H4 (cell line): Measurements from ENCODE around the gene RNF213. TPM values are rescaled to one million over a fixed set of nuclear protein-coding genes. Genes with fewer than 3 reads are reported as not detected.
"Not testable (repeated sequence)": the region's sequence is repeated elsewhere in the genome, so short reads cannot be mapped to it uniquely, and the experiment has no call there.

Experiments
- DNase-seq: peaks from one replicate; pipeline ENCODE4 v3.0.0-alpha.2; 2015; ENCODE audit warnings: low spot score
- total RNA-seq: library from RNA; depleted of rRNA; stranded (reverse); fragments of >200 nt; shearing (Covaris generic); gene quantifications from 2 replicates; pipeline ENCODE4 v1.2.3, GENCODE V29; 2014

Gene RNF213
- total RNA-seq, 1 experiment from 2014 or later: 65.7 TPM

DNA sequence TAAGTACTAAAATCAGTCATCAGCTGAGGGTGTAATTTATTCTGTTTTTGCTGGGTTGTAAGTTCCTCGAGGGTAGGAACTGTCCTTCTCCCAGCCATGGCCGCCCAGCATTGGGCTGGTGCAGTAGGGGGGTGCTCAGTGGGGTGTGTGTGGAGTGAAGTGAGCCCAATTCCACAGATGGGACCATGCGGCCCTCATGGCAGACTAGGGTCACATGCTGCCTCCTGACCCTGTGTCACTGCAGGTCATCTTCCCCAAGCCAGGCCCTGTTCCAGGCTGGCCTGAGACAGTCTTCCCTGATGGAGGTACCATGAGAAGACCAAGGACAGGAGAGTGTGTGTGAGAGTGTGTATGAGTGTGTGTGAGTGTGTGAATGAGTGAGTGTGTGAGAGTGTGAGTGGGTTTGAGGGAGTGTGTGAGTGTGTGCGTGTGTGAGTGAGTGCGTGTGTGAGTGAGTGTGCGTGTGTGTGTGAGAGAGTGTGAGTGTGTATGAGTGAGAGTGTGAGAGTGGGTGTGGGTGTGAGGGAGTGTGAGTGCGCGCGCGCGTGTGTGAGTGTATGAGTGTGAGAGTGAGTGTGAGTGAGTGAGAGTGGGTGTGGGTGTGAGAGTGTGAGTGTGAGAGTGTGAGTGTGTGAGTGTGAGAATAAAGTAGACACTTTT, 36.7 kb upstream of the RNF213 start:
- DNase-seq: no peak

- DNase-seq: no peak
Measured at GRCh38 chr17:80224683-80225082, 36.0 kb upstream of the RNF213 start.

DNA sequence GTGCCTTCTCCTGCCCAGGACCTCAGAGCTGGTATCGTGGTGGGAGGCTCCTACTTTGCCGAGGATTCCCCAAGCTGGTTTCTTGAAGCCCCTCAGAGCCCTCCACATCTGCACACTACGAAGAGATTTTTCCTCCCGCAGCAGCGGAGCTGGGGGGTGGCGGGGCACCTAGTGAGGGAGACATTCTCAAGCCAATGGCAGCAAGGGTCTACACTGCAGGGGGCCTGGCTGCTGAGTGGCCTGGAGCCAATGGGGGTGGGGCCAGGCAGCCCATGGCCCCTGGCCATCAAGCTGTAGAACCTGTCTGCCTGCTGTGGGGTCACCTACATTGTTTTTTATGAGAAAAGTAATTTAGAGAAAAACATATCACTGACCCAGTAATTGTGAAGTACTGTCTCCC, 35.4 kb upstream of the RNF213 start:
- no peak for DNase-seq

- DNase-seq: no peak
Measured at GRCh38 chr17:80227156-80227555, 33.5 kb upstream of the RNF213 start.

DNA sequence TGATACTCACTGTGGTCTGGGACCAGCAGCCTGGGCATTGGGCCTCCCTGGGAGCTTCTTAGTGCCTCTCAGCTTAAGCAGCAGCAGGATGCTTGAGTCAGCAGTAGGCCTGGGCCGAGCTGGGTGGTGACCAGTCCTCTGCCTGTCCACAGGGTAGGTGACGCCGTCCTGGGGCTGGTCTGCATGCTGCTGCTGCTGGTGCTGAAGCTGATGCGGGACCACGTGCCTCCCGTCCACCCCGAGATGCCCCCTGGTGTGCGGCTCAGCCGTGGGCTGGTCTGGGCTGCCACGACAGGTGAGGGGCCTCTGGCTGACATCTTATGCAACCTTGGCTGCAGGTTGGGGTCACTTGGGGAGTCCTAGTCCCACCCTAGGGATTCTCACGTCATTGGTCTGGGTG, 33.0 kb upstream of the RNF213 start:
- DNase-seq: no peak

GRCh38 chr17:80228477-80228876, 32.2 kb upstream of the RNF213 start:
- DNase-seq: no peak

DNA sequence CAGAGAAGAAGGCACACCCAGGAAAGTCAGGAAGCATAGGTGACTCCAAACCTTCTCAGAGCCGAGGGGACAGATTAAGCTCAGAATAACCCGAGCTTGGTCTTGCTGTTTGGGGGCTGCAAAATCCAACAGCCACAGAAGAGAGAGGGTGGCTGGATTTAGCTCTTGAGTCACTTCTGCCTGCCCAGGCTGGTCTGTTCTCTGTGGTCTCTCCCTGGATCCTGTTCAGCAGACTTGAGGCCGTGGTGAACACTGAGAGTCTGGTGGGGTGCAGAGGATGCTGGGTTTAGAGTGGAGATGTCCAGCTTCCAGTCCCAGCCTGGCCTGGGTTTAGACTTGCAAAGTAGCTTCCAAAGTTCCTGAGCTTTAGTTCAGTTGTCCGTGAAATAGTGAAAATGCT, 31.6 kb upstream of the RNF213 start:
- DNase-seq: no peak

DNA sequence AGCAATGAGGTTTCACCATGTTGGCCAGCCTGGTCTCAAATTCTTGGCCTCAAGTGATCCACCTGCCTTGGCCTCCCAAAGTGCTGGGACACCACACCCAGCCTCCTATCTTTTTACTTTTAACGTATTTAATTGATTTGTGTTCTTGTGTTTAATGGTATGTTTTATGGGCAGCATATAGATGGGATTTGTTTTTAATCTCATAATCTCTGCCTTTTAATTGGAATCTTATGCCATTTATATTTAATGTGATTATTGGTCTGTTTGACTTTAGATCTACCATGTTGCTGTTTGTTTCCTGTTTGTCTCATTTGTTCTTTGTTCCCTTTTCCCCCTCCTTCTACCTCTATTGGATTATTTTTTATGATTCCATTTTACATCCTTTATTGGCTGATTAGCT, 28.2 kb upstream of the RNF213 start:
- no peak for DNase-seq

GRCh38 chr17:80233202-80233601, 27.4 kb upstream of the RNF213 start:
- no peak for DNase-seq

DNA sequence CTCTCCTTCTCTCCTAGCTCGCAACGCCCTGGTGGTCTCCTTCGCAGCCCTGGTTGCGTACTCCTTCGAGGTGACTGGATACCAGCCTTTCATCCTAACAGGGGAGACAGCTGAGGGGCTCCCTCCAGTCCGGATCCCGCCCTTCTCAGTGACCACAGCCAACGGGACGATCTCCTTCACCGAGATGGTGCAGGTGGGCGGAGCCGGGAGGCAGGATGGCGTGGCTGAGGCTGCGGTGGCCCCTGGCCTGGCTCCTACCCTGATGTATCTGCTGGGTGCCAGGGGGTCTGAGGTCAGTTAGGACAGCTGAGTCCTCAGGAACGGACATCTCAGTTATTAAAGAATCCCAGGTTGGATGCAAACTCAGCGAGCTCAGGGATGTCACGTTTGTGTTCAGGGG, 23.7 kb upstream of the RNF213 start:
- DNase-seq: no peak

- no peak for DNase-seq
Measured at GRCh38 chr17:80237386-80237785, 23.3 kb upstream of the RNF213 start.

- no peak for DNase-seq
Measured at GRCh38 chr17:80242505-80242904, 18.1 kb upstream of the RNF213 start.

DNA sequence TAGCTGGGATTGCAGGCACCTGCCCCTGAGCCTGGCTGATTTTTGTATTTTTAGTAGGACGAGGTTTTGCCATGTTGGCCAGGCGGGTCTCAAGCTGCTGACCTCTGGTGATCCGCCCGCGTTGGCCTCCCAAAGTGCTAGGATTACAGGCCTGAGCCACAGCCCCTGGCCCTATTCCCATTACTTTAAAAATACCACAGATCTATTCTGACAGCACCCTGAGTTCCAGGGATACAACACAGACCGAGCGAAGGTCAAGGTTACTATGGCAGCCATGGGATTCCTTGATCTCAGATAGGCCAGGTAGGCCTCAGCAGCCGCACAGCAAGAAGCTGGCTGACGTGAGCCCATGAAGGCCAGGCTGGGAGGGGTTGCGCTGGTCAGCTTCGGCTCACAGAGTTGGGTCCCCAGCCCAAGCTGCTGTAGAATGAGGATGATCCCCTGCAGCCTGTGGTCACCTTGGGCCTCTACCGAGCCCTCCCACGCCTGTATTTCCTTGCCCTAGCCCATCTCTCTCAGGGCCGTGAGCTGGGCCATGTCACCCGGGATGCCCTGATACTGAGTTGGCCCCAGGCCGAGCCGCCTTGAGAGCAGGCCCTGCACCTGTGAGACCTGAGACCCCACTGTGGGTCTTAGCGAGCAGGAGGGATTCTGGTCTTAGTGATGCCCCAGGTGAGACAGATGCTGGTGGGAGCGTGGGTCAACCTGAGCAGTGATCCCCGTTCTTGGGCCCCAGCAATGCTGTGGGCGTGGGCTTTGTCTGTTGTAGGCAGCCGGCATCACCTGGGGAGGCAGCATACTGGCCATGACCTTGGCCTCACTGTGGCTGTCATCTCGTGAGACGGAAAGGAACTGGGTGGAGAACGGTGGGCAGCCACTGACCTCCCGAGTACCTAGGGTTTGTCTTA, 16.9 kb upstream of the RNF213 start:
- no peak for DNase-seq

DNA sequence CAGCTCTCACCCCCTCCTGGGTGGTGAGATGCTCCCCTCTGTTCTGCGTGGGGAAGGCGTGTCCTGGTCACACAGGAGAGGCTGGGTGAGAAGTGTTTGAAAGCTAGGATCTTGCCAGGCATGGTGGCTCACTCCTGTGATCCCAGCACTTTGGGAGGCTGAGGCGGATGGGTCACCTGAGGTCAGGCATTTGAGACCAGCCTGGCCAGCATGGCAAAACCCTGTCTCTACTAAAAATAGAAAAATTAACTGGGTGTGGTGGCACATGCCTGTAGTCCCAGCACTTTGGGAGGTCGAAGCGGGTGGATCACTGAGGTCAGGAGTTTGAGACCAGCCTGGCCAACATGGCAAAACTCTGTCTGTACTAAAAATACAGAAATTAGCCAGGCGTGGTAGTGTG, 16.2 kb upstream of the RNF213 start:
- not testable (repeated sequence) for DNase-seq

- no peak for DNase-seq
Measured at GRCh38 chr17:80244871-80245509, 15.7 kb upstream of the RNF213 start.

- DNase-seq: no peak
Measured at GRCh38 chr17:80245566-80246265, 14.9 kb upstream of the RNF213 start.

- no peak for DNase-seq
Measured at GRCh38 chr17:80246266-80246681, 14.4 kb upstream of the RNF213 start.

DNA sequence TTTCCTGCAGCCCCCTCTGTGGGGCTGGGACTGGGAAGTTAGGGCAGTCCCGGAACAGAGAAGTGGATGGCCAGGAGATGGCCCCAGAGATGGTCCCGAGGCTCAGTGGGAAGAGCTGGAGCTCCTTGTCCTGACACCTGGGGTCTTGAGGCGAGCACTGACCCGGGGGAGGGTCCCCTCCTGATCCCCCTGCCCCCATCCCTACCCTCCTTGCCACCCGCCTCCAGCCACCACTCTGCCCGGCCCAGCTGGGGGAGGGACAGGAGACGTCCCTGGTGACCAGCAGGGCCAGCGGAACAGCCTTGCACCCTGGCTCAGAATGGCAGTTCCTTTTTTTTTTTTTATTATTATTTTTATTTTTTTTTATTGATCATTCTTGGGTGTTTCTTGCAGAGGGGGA, 13.9 kb upstream of the RNF213 start:
- DNase-seq: no peak

- DNase-seq: no peak
Measured at GRCh38 chr17:80247561-80247960, 13.1 kb upstream of the RNF213 start.

DNA sequence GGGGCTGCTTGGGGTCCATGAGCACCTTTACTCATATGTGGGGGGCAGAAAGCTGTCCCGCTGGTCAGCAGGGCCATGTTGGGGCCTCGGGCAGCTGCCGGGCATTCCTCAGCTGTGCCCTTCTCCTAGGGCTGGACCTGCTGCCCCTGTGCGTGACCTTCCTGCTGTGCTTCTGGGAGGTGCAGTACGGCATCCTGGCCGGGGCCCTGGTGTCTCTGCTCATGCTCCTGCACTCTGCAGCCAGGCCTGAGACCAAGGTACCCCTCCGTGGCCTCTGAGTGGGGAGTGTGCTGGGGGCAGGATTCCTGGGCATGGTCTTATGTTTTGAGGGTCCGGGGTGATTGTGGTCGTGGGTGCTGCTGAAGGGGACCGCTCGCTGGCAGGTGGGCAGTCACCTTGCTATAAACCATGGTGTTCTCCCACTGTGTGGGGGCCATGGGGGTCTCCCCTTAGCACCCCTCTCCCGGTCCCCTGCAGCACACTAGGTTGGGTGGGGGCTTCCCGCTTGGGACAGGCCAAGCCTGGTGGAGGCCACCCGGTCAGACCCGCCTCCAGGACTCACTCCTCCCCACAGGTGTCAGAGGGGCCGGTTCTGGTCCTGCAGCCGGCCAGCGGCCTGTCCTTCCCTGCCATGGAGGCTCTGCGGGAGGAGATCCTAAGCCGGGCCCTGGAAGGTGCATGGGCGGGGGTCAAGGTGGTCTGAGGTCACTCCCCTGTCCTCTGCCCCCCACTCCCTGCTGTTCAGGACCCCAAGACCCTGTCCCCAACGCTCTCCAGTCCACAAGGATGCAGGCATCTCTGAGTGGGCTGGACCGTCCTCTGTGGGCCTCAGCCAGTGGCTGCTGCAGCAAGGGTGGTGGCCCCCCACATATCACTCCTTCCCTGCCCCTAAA, 12.4 kb upstream of the RNF213 start:
- no peak for DNase-seq
